Lung (tissue), 12 donors: ENCODE results near the gene ZNF224. TPM values are rescaled to one million over a fixed set of nuclear protein-coding genes. Genes with fewer than 3 reads are reported as not detected.

Source experiments
- ATAC-seq: fragments of 200-7000 bp; cut with Tn5 transposase; one replicate; pipeline ENCODE4 v1.9.1; 2020; ENCODE audit warnings: moderate number of reproducible peaks; ENCODE audit not compliant: insufficient read depth, low FRiP score
- DNase-seq, 3 donors: peaks; one replicate each; pipeline ENCODE4 v3.0.0-alpha.2; 2013 to 2017
- H3K27ac ChIP-seq, 2 donors: one replicate each; pipeline ENCODE4 v1.5.1; 2013; ENCODE audit warnings: mild to moderate bottlenecking in 2 of 2, moderate library complexity in 2 of 2, control low read depth in 1 of 2, inconsistent platforms in 1 of 2, low read depth in 1 of 2, low read length in 1 of 2
- H3K27me3 ChIP-seq, 3 donors: one replicate each; pipeline ENCODE4 v1.5.1; 2013; ENCODE audit warnings: low read length in 2 of 3; ENCODE audit not compliant: control insufficient read depth in 3 of 3, insufficient read depth in 3 of 3
- H3K36me3 ChIP-seq, 4 donors: one replicate each; pipeline ENCODE4 v1.5.1; 2013; ENCODE audit warnings: low read length in 4 of 4, mild to moderate bottlenecking in 1 of 4, moderate library complexity in 1 of 4; ENCODE audit not compliant: control insufficient read depth in 4 of 4, insufficient read depth in 4 of 4
- H3K4me1 ChIP-seq, 5 donors: one replicate each; pipeline ENCODE4 v1.5.1; 2013; ENCODE audit warnings: low read length in 5 of 5, mild to moderate bottlenecking in 2 of 5, moderate library complexity in 1 of 5; ENCODE audit not compliant: control insufficient read depth in 5 of 5, insufficient read depth in 5 of 5
- H3K4me3 ChIP-seq: one replicate; pipeline ENCODE4 v1.5.1; 2013; ENCODE audit warnings: mild to moderate bottlenecking, control low read depth, moderate library complexity
- H3K9ac ChIP-seq, 2 donors: one replicate each; pipeline ENCODE4 v1.5.1; 2013; ENCODE audit warnings: low read length in 2 of 2, control low read depth in 1 of 2; ENCODE audit not compliant: insufficient read depth in 1 of 2
- H3K9me3 ChIP-seq, 4 donors: one replicate each; pipeline ENCODE4 v1.5.1; 2013; ENCODE audit warnings: low read length in 3 of 4, mild to moderate bottlenecking in 1 of 4, moderate library complexity in 1 of 4; ENCODE audit not compliant: control insufficient read depth in 4 of 4, insufficient read depth in 3 of 4
- WGBS, 2 donors: extraction: QIAGEN DNeasy Blood & Tissue Kit; methylation state at CpG; one replicate each; pipeline ENCODE4 v1.1.7; 2013; 5-methylcytosine and 5-hydroxymethylcytosine counted together
- polyA plus RNA-seq, 2 donors: library from polyadenylated mRNA; stranded (reverse); fragments of 200-250 nt; gene quantifications; one replicate each; pipeline ENCODE4 v1.2.1, GENCODE V29; 2013
- total RNA-seq, 2 donors: library from RNA; depleted of rRNA in 1 of 2; stranded (reverse); fragments of >200 nt in 1 of 2; gene quantifications; one replicate each; pipeline ENCODE4 v1.2.1, GENCODE V29; 2014 to 2021
- TF ChIP-seq, protein P1 (sequence below): IDR thresholded peaks from 2 replicates; pipeline ENCODE4 v1.5.1; 2012; ENCODE audit warnings: mild to moderate bottlenecking; ENCODE audit errors: control extremely low read depth, extremely low read depth
- donor health status: control.
- donor health status: control.
- donor health status: Bipolar disorder and iron deficiency.
- donor health status: healthy.
- donor health status: DM: yes; HTN: yes; CAD: no.

ZNF224 gene
- total and polyA plus RNA-seq, 4 donors = 11.2 to 63.7 (median 19.2) TPM

GRCh38 chr19:44092108-44092507, 2.1 kb upstream of the ZNF224 start:
- no peak overlapping the region for H3K4me3 ChIP-seq
- DNase-seq (no peak), ATAC-seq (no peak)
- 62 to 68% methylated on average over 4 of the region's 4 CpGs for WGBS, 2 donors
- peaks cover 0 to 6% (median 0%) of the 10 kb centered on the region in 4 donors for H3K9me3 ChIP-seq
- H3K9ac ChIP-seq = no peak overlapping the region
- peaks cover 0 to 9% (median 1%) of the 10 kb centered on the region in 4 donors for H3K36me3 ChIP-seq
- no peaks in the 10 kb centered on the region for H3K27me3 ChIP-seq
- no peak overlapping the region for H3K27ac ChIP-seq
- peaks cover 0 to 5% (median 0%) of the 10 kb centered on the region in 5 donors for H3K4me1 ChIP-seq
- TF ChIP-seq, protein P1, sequence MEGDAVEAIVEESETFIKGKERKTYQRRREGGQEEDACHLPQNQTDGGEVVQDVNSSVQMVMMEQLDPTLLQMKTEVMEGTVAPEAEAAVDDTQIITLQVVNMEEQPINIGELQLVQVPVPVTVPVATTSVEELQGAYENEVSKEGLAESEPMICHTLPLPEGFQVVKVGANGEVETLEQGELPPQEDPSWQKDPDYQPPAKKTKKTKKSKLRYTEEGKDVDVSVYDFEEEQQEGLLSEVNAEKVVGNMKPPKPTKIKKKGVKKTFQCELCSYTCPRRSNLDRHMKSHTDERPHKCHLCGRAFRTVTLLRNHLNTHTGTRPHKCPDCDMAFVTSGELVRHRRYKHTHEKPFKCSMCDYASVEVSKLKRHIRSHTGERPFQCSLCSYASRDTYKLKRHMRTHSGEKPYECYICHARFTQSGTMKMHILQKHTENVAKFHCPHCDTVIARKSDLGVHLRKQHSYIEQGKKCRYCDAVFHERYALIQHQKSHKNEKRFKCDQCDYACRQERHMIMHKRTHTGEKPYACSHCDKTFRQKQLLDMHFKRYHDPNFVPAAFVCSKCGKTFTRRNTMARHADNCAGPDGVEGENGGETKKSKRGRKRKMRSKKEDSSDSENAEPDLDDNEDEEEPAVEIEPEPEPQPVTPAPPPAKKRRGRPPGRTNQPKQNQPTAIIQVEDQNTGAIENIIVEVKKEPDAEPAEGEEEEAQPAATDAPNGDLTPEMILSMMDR = no peak

DNA sequence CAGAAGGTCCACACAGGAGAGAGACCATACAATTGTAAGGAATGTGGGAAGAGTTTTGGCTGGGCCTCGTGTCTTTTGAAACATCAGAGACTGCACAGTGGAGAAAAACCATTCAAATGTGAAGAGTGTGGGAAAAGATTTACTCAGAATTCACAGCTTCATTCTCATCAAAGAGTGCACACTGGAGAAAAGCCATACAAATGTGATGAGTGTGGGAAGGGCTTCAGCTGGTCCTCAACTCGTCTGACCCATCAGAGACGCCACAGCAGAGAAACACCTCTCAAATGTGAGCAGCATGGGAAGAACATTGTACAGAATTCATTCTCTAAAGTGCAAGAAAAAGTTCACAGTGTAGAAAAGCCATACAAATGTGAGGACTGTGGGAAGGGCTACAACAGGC, 13.6 kb downstream of the ZNF224 start:
- H3K27ac ChIP-seq = no peak overlapping the region
- DNase-seq (no peak), ATAC-seq (no peak)
- H3K4me1 ChIP-seq = no peaks in the 10 kb centered on the region
- no peak overlapping the region for H3K9ac ChIP-seq
- TF ChIP-seq, protein P1 = no peak
- no peak overlapping the region for H3K4me3 ChIP-seq
- H3K9me3 ChIP-seq = peaks cover 22 to 38% (median 24%) of the 10 kb centered on the region in 4 donors
- H3K36me3 ChIP-seq = peaks cover 14 to 50% (median 40%) of the 10 kb centered on the region in 4 donors
- WGBS, 2 donors = 97 to 99% methylated on average over 3 of the region's 3 CpGs
- H3K27me3 ChIP-seq = no peaks in the 10 kb centered on the region

DNA sequence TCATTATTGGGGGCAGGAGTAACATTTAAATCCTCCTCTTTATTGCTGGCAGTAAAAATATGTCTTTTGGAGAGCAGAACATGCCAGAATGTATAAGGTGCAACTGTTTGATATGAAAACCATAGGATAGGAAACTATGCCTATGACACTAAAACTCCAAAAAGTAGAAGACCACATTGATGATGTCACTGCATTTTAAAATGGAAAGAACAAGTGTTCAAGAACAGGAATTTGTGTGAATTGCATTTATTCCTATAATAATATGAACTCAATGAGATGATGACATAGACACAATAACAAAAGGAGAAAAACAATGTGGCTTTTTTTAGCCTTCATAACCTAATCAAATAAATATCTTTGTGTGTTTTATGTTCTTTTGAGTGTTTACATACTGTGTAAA, 15.3 kb downstream of the ZNF224 start:
- H3K4me1 ChIP-seq = peaks cover 0 to 6% (median 1%) of the 10 kb centered on the region in 5 donors
- peaks cover 15 to 31% (median 21%) of the 10 kb centered on the region in 4 donors for H3K9me3 ChIP-seq
- H3K27me3 ChIP-seq = no peaks in the 10 kb centered on the region
- DNase-seq = no peak
- TF ChIP-seq, protein P1 = no peak
- peaks cover 10 to 35% (median 27%) of the 10 kb centered on the region in 4 donors for H3K36me3 ChIP-seq
- no peak overlapping the region for H3K27ac ChIP-seq
- H3K4me3 ChIP-seq = no peak overlapping the region
- ATAC-seq = no peak
- H3K9ac ChIP-seq = no peak overlapping the region

DNA sequence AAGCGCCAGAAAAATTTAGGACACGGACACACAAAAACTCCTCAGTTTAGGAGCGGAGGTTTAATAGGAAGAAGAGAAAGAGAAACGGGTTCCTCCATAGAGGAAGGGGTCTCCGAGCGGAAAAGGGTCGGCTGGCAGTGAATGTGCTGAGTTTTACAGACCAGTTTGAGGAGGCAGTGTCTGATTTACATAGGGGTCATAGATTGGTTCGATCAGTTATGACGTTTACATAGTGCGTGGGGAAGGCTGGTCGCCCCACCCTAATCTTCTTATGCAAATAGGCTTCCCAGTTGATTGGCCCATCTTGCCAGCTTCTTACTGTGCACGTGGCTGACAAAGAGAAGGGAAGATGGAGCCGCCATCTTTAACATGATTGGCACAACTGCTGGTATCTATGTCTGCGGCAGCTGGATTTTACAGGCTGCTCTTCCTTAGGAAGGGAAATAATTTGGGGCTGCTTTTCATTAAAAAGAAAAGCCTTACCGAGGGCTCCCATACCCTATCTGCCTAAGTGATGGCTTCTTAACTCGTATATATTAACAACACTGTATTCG, 17.8 kb downstream of the ZNF224 start:
- DNase-seq (peak; percentile 74 to 83 (median 82)), ATAC-seq (no peak)
- H3K27me3 ChIP-seq = no peaks in the 10 kb centered on the region
- peaks cover 8 to 23% (median 17%) of the 10 kb centered on the region in 4 donors for H3K36me3 ChIP-seq
- peaks cover 0 to 7% (median 1%) of the 10 kb centered on the region in 5 donors for H3K4me1 ChIP-seq
- TF ChIP-seq, protein P1 = no peak
- WGBS, 2 donors = 20 to 26% methylated on average over 17 of the region's 17 CpGs
- H3K9ac ChIP-seq = no peak overlapping the region
- H3K4me3 ChIP-seq = no peak overlapping the region
- no peak overlapping the region for H3K27ac ChIP-seq
- H3K9me3 ChIP-seq = peaks cover 4 to 16% (median 12%) of the 10 kb centered on the region in 4 donors
